Activated T-helper 2 cell treated with anti-CD3 and anti-CD28 coated beads, Interferon-gamma antibody, Interleukin-2, Interleukin-4, amounts not matched to agents 10 μg/mL and 5 μg/mL and 100 μg/mL, durations not matched to agents 14 hours and 24 hours and 36 hours (primary cell): ENCODE results near the gene VWCE. TPM values are rescaled to one million over a fixed set of nuclear protein-coding genes. Genes with fewer than 3 reads are reported as not detected.
A peak's percentile ranks its signal among the peaks of the same experiment; 100 is the strongest.

Source experiments
- DNase-seq: peaks from one replicate; pipeline ENCODE4 v3.0.0; 2021; ENCODE audit warnings: low spot score
- H3K27ac Mint-ChIP-seq: one replicate; pipeline ENCODE4 v1.8.0; 2021; ENCODE audit warnings: mixed read lengths
- H3K27me3 Mint-ChIP-seq: one replicate; pipeline ENCODE4 v1.8.0; 2021; ENCODE audit warnings: low read depth, mixed read lengths
- H3K36me3 Mint-ChIP-seq: one replicate; pipeline ENCODE4 v1.8.0; 2021; ENCODE audit warnings: low read depth, mixed read lengths
- H3K4me1 Mint-ChIP-seq: one replicate; pipeline ENCODE4 v1.8.0; 2021; ENCODE audit warnings: low read depth, mixed read lengths
- H3K4me3 Mint-ChIP-seq: one replicate; pipeline ENCODE4 v1.8.0; 2021; ENCODE audit warnings: low read depth, mild to moderate bottlenecking, moderate library complexity, mixed read lengths
- H3K9me3 Mint-ChIP-seq: one replicate; pipeline ENCODE4 v1.8.0; 2021; ENCODE audit warnings: mixed read lengths
- intact Hi-C: fragments of 100-400 bp; cut with micrococcal nuclease; formaldehyde crosslinking; loops from one replicate; pipeline ENCODE4 v1.15.1; 2023
- total RNA-seq: library from RNA; stranded (reverse); gene quantifications from 2 replicates; pipeline ENCODE4 v1.2.3, GENCODE V29; 2022

Gene VWCE
- total RNA-seq, 1 donor from 2014 or later = 8.1 TPM

- Mint-ChIP-seq H3K9me3 (no peaks in the 10 kb centered on the region), H3K4me1 (peaks cover 47% of the 10 kb centered on the region), H3K36me3 (peaks cover 29% of the 10 kb centered on the region), H3K27ac (peak overlapping the region; percentile 94), H3K4me3 (peak overlapping the region; percentile 94), H3K27me3 (no peaks in the 10 kb centered on the region)
- DNase-seq = no peak
- intact Hi-C loops = loop anchor here (5.0 to 10.0 kb wide), 2 partner anchors 42 to 180 kb away; no protein-coding TSS in a partner anchor
Measured at GRCh38 chr11:61334434-61335354, 39.6 kb upstream of the VWCE start.

DNA sequence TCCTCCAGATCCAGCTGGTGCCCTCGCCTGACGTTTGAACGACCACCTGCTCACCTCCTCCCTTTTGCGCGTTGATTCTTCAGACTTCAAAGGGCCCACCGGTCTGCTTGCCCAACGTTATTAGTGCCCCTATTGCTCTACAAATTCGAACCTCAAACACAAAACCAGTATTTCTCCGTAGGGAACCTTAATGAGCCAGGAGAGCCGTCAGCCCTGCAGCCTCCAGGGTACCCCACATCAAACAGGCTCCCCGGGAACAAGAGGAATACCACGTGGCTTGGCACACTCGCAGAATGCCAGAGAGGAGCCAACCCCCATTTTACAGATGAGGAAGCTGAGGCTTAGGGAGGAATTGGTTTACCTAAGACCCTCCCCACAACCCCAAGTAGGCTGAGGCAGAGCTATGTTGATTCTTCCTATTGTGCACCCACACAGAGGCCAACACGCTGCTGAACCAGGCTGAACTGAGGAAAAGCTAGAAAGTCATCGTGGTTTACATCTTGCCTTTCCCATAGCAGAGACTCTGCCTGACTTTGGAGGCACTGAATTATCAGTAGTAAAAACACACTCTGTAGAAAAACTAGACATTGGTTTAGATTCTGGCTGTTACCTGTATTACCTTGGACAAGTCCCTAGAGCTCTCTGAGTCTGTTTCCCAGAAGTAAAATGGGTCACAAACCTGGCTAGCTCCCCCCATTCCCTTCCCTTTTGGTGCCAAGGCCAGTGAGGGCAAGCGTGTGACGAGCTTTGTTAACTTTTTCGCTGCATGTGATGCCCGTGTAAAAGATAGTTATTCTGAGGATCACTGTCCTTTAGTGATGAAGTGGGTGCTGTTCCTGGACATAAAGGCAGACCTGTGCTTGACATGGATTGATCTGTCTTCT lies 38.7 kb upstream of the VWCE start:
- Mint-ChIP-seq H3K36me3 (peaks cover 35% of the 10 kb centered on the region), H3K4me1 (peaks cover 53% of the 10 kb centered on the region), H3K27me3 (no peaks in the 10 kb centered on the region), H3K4me3 (peak overlapping the region; percentile 94), H3K27ac (peak overlapping the region; percentile 94), H3K9me3 (no peaks in the 10 kb centered on the region)
- intact Hi-C loops = loop anchor here (1.0 to 10.0 kb wide), 4 partner anchors 29 to 181 kb away; partner anchors contain the start of genes SDHAF2 and TMEM138
- no peak for DNase-seq

- intact Hi-C loops = loop anchor here (1.0 to 10.0 kb wide), 4 partner anchors 29 to 182 kb away; partner anchors contain the start of genes SDHAF2 and TMEM138
- H3K4me1 Mint-ChIP-seq = peaks cover 58% of the 10 kb centered on the region
- H3K27me3 Mint-ChIP-seq = no peaks in the 10 kb centered on the region
- no peaks in the 10 kb centered on the region for H3K9me3 Mint-ChIP-seq
- H3K36me3 Mint-ChIP-seq = peaks cover 42% of the 10 kb centered on the region
- peak within 1 kb of the TSS; percentile 94 for H3K27ac Mint-ChIP-seq
- DNase-seq = peak; percentile 98
- peak within 1 kb of the TSS; percentile 94 for H3K4me3 Mint-ChIP-seq
Measured at GRCh38 chr11:61332797-61333549, 37.9 kb upstream of the VWCE start, which contains the start of the genes DDB1 and TKFC. Gene DDB1 (minus strand): TSS chr11:61333105. CDS start chr11:61332968, 137 bp downstream. Gene TKFC (plus strand): TSS chr11:61333228. CDS start chr11:61334729, 1,501 bp downstream.

- intact Hi-C loops = loop anchor here (2.0 to 10.0 kb wide), 3 partner anchors 40 to 182 kb away; partner anchors contain the start of gene SDHAF2
- no peak for DNase-seq
- no peaks in the 10 kb centered on the region for H3K27me3 Mint-ChIP-seq
- peak overlapping the region; percentile 94 for H3K4me3 Mint-ChIP-seq
- peaks cover 48% of the 10 kb centered on the region for H3K36me3 Mint-ChIP-seq
- peak overlapping the region; percentile 94 for H3K27ac Mint-ChIP-seq
- peaks cover 63% of the 10 kb centered on the region for H3K4me1 Mint-ChIP-seq
- H3K9me3 Mint-ChIP-seq = no peaks in the 10 kb centered on the region
Measured at GRCh38 chr11:61332281-61332796, 37.2 kb upstream of the VWCE start.

- DNase-seq = no peak
- peaks cover 59% of the 10 kb centered on the region for H3K4me1 Mint-ChIP-seq
- no peaks in the 10 kb centered on the region for H3K27me3 Mint-ChIP-seq
- peak overlapping the region; percentile 94 for H3K27ac Mint-ChIP-seq
- intact Hi-C loops = loop anchor here (2.0 to 10.0 kb wide), 3 partner anchors 39 to 183 kb away; partner anchors contain the start of gene SDHAF2
- H3K9me3 Mint-ChIP-seq = no peaks in the 10 kb centered on the region
- H3K36me3 Mint-ChIP-seq = peaks cover 48% of the 10 kb centered on the region
- peak overlapping the region; percentile 94 for H3K4me3 Mint-ChIP-seq
Measured at GRCh38 chr11:61331651-61332050, 36.5 kb upstream of the VWCE start.

DNA sequence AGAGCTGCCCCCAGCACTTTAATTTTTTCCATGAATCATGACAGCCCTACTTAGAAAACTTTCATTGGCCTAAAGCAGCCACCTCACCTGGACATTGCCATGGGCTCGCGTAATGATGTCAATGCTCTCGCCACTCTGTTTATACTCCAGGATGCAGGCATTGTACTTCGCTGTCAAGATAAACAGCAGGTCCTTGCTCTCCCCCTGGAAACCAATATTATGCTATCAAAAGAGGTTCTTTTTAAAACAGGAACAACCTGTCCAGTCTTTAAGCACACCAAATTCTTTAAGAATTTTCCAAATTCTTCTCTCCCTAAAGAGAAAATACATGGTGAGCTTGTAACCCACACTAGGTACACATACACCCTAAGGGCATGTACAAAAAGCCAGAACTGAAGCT lies 34.8 kb upstream of the VWCE start:
- no peak for DNase-seq
- intact Hi-C loops = loop anchor here (5.0 to 10.0 kb wide), 2 partner anchors 38 to 185 kb away; no protein-coding TSS in a partner anchor
- H3K9me3 Mint-ChIP-seq = no peaks in the 10 kb centered on the region
- H3K4me3 Mint-ChIP-seq = no peak overlapping the region
- H3K36me3 Mint-ChIP-seq = peaks cover 64% of the 10 kb centered on the region
- H3K4me1 Mint-ChIP-seq = peaks cover 52% of the 10 kb centered on the region
- H3K27me3 Mint-ChIP-seq = no peaks in the 10 kb centered on the region
- H3K27ac Mint-ChIP-seq = no peak overlapping the region

DNA sequence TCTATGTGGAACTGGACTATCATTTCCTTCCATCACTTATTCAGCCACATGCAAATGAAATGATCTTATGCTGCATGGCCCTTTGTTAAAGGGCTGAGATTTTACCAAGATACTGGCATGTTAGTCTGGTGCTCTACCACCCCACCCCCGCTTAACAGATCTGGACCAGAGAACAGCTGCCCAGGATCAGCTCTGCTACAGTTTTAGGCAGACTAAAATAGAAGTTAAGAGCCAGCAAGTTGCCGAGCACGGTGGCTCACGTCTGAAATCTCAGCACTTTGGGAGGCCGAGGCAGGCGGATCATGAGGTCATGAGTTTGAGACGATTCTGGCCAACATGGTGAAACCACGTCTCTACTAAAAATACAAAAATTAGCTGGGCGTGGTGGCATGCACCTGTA lies 33.2 kb upstream of the VWCE start:
- Mint-ChIP-seq H3K4me1 (peaks cover 39% of the 10 kb centered on the region), H3K9me3 (no peaks in the 10 kb centered on the region), H3K4me3 (no peak overlapping the region), H3K27ac (no peak overlapping the region), H3K36me3 (peaks cover 76% of the 10 kb centered on the region), H3K27me3 (no peaks in the 10 kb centered on the region)
- DNase-seq = no peak
- intact Hi-C loops = no loop called here

GRCh38 chr11:61327669-61328071 lies 32.6 kb upstream of the VWCE start:
- Mint-ChIP-seq H3K4me1 (peaks cover 39% of the 10 kb centered on the region), H3K27ac (no peak overlapping the region), H3K9me3 (no peaks in the 10 kb centered on the region), H3K36me3 (peaks cover 83% of the 10 kb centered on the region), H3K4me3 (no peak overlapping the region), H3K27me3 (no peaks in the 10 kb centered on the region)
- intact Hi-C loops = no loop called here
- no peak for DNase-seq

GRCh38 chr11:61325649-61326414 lies 30.7 kb upstream of the VWCE start:
- H3K27ac Mint-ChIP-seq = no peak overlapping the region
- H3K36me3 Mint-ChIP-seq = peaks cover 82% of the 10 kb centered on the region
- no peaks in the 10 kb centered on the region for H3K9me3 Mint-ChIP-seq
- H3K4me1 Mint-ChIP-seq = peaks cover 25% of the 10 kb centered on the region
- H3K4me3 Mint-ChIP-seq = no peak overlapping the region
- DNase-seq = no peak
- intact Hi-C loops = no loop called here
- no peaks in the 10 kb centered on the region for H3K27me3 Mint-ChIP-seq

DNA sequence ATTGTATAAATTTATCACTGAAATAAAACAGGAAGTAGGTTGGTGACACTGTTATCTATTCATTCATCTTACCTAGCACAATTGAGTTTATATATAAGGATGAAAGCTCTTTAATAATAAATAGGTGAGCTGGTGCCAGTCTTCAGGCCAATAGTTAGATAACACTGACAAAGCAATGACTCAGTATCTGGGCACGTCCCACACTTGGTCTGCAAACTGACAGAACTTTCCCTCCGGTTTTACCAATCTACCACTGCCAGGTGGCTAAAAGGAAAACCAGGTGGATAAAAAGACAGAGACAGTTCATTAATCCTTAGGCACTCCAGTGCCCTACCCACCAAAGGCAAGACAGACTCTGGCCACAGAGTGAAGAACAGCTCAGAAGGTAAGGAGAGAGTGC lies 20.1 kb upstream of the VWCE start:
- H3K4me3 Mint-ChIP-seq = no peak overlapping the region
- H3K27ac Mint-ChIP-seq = no peak overlapping the region
- H3K9me3 Mint-ChIP-seq = no peaks in the 10 kb centered on the region
- H3K36me3 Mint-ChIP-seq = peaks cover 69% of the 10 kb centered on the region
- no peaks in the 10 kb centered on the region for H3K27me3 Mint-ChIP-seq
- no peaks in the 10 kb centered on the region for H3K4me1 Mint-ChIP-seq
- no peak for DNase-seq
- intact Hi-C loops = no loop called here

DNA sequence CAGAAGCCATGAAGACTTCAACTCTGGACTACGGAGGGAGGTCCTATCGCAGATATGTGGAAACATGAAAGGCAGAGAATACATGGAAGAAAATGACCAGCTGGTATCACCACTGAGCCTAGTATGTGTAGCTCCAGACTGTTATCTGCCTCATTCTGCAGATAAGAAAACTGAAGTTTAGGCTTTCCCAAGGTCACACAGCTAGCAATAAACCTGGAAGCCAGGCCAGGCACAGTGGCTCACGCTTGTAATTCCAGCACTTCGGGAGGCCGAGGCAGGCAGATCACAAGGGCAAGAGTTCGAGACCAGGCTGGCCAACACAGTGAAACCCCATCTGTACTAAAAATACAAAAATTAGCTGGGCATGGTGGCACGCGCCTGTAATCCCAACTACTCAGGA lies 15.6 kb upstream of the VWCE start:
- Mint-ChIP-seq H3K4me3 (no peak overlapping the region), H3K27ac (no peak overlapping the region), H3K36me3 (peaks cover 40% of the 10 kb centered on the region), H3K27me3 (no peaks in the 10 kb centered on the region), H3K4me1 (no peaks in the 10 kb centered on the region), H3K9me3 (no peaks in the 10 kb centered on the region)
- intact Hi-C loops = no loop called here
- DNase-seq = no peak
